ES-I3 (cell line): ENCODE data around the gene CLGN.
"Not testable (repeated sequence)": the region's sequence is repeated elsewhere in the genome, so short reads cannot be mapped to it uniquely, and the experiment has no call there.

Experiments used
- H3K36me3 ChIP-seq: 2 replicates; pipeline ENCODE4 v1.6.1; 2013; ENCODE audit warnings: mild to moderate bottlenecking, low read length, control low read depth, moderate library complexity; ENCODE audit not compliant: insufficient read depth
- H3K4me1 ChIP-seq: 2 replicates; pipeline ENCODE4 v1.6.1; 2013; ENCODE audit warnings: mild to moderate bottlenecking, control low read depth, low read length; ENCODE audit not compliant: insufficient read depth
- H3K9ac ChIP-seq: 2 replicates; pipeline ENCODE4 v1.6.1; 2013; ENCODE audit warnings: low read depth, mild to moderate bottlenecking, low read length, moderate library complexity
- H3K9me3 ChIP-seq: 2 replicates; pipeline ENCODE4 v1.6.1; 2013; ENCODE audit warnings: mild to moderate bottlenecking, low read length, moderate library complexity; ENCODE audit not compliant: control insufficient read depth, insufficient read depth

Gene CLGN

DNA sequence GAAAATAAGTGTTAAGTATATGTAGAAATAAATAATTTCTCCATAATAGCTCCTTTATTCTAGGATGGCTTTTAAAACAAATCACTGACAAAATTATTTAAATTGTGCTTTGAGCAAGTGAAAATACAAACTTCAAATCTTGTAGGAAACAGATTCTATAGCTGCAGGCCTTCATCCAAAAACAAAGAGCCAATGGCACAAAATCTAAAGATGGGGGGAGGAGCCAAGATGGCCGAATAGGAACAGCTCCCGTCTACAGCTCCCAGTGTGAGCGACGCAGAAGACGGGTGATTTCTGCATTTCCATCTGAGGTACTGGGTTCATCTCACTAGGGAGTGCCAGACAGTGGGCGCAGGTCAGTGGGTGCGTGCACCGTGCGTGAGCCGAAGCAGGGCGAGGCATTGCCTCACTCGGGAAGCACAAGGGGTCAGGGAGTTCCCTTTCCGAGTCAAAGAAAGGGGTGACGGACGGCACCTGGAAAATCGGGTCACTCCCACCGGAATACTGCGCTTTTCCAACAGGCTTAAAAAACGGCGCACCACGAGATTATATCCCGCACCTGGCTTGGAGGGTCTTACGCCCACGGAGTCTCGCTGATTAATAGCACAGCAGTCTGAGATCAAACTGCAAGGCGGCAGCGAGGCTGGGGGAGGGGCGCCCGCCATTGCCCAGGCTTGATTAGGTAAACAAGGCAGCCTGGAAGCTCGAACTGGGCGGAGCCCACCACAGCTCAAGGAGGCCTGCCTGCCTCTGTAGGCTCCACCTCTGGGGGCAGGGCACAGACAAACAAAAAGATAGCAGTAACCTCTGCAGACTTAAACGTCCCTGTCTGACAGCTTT lies 14.1 kb downstream of the CLGN start:
- not testable (repeated sequence) for H3K36me3 ChIP-seq, H3K4me1 ChIP-seq, H3K9ac ChIP-seq, H3K9me3 ChIP-seq

DNA sequence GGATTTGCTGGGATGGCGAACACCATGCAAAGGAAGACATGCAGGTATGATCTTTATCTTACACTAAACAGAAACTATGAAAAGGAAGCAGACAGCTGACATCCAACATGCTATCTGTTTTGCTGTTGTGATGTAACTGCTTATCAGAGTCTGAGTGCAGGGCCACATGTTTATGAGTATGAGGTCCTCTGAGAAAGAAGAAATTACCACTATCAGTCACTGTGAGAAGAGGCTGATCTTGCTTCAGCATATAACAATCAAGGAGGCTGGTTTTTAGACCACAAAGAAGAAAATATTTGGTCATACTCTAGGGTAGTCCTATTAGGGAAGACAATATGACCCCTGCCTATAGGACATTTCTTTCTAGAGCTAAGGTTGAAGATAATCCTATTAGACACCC lies 18.5 kb downstream of the CLGN start:
- Histone ChIP-seq H3K9me3 (no peaks in the 10 kb centered on the region), H3K4me1 (no peaks in the 10 kb centered on the region), H3K36me3 (no peaks in the 10 kb centered on the region; the same call in 1 of the 2 replicates), H3K9ac (no peak overlapping the region)

DNA sequence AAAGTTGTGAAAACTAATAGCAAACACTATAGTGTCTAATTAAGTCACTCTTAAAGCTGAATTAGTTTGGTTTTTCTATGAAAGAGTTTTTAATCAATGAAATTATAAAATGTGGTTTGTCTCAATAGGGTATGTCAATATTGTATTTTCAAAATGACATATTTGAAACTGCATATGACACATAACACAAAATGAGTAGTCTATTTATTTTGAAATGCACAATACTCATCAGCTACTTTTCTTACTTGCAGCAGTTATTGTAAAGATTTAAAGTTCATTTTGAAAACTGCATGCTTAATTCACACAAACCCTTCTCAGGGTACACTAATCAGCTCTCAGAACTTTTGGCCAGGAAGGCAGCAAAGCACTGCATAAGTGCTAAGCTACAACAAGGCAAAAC lies 21.2 kb downstream of the CLGN start:
- H3K9me3 ChIP-seq = no peaks in the 10 kb centered on the region
- no peaks in the 10 kb centered on the region; the same call in 1 of the 2 replicates for H3K36me3 ChIP-seq
- H3K4me1 ChIP-seq = no peaks in the 10 kb centered on the region
- no peak overlapping the region for H3K9ac ChIP-seq

DNA sequence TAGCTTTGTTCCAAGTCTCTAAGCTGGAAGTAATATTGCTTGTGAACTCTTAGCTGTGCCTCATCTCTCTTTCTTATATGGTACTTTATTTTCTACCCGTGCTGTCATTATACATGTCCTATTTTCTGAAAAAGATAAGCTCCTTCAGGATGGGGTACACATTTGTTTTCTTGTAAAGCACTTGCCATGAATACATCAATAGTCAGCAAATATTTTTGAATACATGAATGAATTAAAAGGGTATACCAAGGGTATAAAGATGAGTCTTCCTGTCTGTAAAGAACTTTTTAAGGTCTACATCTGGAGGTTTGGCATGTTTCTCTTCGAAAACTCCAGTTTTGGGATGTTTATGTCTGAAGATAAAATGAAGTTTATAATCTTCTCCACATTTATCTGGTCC lies 27.3 kb downstream of the CLGN start:
- H3K4me1 ChIP-seq = no peaks in the 10 kb centered on the region
- H3K9ac ChIP-seq = no peak overlapping the region
- no peaks in the 10 kb centered on the region for H3K36me3 ChIP-seq
- H3K9me3 ChIP-seq = no peaks in the 10 kb centered on the region

DNA sequence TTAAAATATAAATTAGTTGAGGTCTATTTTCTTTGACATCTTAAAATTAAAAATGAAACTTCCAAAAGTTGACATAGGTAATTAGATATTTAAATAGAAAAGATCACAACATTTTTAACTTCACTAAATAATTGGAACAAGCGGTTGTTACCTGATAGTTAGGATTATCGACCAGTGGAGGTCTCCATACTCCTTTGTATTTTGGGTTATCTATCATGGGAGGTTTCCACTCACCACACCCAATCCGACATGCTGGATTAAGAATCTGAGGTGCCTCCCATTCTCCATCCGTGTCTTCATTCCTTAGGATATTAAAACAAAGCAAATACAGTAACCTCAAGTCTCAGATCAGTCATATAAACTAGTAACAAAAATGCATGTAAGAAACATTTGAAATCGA lies 31.8 kb downstream of the CLGN start:
- Histone ChIP-seq H3K36me3 (no peaks in the 10 kb centered on the region), H3K9ac (no peak overlapping the region), H3K9me3 (no peaks in the 10 kb centered on the region), H3K4me1 (no peaks in the 10 kb centered on the region)

DNA sequence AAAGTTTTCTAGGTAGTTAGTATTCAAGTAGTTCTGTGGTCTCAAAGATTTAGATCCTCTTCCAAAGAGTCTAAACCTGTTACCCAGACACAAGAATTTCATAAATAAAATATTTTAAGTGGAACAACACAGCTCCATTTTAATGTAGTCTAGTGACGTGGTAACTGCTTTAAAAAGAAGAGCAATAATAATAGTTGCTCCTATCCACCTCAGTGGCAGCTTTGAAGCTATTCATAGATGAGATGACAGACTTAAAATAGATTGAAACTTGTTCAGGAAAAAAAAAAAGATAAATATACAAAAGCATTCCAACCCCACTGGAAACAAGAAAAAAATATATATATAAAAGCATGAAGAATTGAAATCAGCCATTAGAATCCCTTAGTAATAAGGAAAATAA lies 39.4 kb downstream of the CLGN start:
- H3K9me3 ChIP-seq = no peaks in the 10 kb centered on the region
- no peaks in the 10 kb centered on the region for H3K36me3 ChIP-seq
- H3K4me1 ChIP-seq = no peaks in the 10 kb centered on the region
- H3K9ac ChIP-seq = no peak overlapping the region

DNA sequence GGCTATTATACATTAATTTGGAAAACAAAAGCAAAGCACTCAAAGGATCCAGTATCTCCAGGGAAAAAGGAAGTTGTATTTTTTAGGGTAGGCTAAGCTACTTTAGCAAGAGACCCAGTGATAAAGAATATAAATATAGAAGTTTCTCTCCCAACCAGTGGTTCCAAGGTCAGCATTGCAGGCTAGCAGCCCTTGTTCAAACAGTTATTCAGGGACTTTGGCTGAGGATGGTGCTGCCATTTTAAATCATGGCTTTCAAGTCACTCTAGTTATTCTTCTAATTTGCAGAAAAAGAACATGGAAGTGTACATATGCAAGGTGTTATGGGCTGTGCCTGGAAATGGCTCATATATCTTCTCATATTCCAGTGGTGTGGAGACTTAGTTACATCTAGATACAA lies 44.7 kb downstream of the CLGN start:
- H3K9me3 ChIP-seq = no peaks in the 10 kb centered on the region
- no peak overlapping the region for H3K9ac ChIP-seq
- no peaks in the 10 kb centered on the region for H3K36me3 ChIP-seq
- H3K4me1 ChIP-seq = no peaks in the 10 kb centered on the region

DNA sequence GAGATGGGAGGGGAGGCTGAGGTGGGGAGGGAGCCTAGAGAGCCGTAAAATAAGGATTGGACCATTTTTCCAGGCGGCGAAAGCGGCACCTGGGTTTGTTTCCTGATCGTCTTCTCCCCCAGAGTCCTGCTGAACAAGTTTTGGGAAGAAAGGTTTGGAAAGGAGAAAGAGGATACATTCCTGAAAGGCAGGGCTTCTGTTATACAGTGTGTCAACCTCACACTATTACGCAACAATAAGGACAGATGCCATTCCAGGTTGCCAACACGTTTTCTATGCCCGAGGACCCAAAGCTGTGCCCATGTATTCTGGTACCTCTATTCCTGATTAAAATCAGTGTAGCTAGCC lies 53.3 kb downstream of the CLGN start:
- Histone ChIP-seq H3K4me1 (0 out of 2 replicates have a peak, but pooled peaks cover 5% of the 10 kb centered on the region), H3K9me3 (no peaks in the 10 kb centered on the region), H3K9ac (peak overlapping the region; percentile 92), H3K36me3 (no peaks in the 10 kb centered on the region)

DNA sequence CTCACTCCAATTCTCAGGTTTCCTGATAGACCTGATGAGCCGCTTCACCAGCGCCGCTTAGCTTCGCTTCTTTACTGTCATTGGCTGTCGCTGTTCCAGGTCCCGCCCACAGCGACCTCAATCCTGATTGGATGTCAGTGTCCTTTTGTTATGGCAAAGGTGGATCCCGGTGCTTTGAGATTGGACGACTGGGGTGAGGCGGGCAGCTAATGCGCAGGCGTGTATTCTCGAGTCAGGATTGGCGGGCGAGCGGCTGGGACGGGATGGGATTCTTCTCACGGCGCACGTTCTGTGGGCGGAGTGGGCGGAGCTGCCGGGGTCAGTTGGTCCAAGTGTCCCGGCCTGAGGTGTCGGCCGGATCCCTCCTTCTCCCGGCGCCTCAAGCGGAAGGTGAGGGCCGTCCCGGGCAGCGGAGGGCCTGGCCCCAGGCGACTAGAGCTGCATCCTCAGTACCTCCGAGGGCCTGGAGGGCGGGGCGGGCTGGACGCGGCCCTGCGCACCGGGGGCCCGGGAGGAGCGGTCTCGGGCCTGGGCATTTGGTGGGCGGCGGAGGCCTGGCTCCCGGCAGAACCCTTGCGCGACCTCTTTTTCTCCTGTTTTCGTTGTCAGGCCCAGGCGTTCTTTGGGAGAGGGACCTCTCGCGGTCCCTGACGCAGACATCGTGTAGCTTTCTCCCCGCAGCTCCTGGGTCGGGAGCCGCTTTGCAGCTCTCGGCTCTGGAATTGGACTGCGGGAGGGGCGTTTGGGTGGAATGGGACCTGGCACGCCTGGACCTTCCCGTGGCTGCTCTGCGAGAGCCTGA lies 53.9 kb downstream of the CLGN start, which contains the start of gene SCOC:
SCOC (plus strand) TSS at position 319 of the 802 bp plus-strand sequence. CDS start 5,525 bp downstream, outside the sequence.
- no peaks in the 10 kb centered on the region for H3K9me3 ChIP-seq
- peak within 1 kb of the TSS; percentile 92 for H3K9ac ChIP-seq
- H3K4me1 ChIP-seq = 0 out of 2 replicates have a peak, but pooled peaks cover 5% of the 10 kb centered on the region
- no peaks in the 10 kb centered on the region for H3K36me3 ChIP-seq

DNA sequence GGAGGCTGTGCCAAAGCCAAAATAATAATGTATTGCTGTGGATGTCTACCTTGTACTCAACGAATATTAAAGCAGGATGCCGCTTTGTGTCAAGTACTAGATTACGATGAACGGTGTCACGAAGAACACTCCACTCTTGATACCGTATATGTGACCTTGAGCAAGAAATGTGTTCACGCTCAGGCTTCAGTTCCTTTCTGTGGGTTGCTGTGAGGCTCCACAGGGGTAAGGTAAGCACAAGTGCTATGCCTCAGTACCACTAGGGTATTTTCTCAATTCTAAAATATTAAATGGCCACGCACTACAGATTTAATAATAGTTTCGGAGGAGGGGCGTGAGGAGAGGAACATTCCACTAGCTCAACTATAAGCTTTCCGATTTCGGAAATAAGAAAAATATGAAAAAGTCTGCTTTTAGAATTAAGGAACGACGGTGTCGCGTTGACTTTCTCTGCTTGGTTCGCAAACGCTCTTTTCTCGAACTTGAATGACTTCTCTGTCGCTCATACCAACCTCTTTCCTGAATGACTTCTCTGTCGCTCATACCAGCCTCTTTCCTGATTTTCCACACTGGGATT lies 54.6 kb downstream of the CLGN start:
- no peaks in the 10 kb centered on the region for H3K36me3 ChIP-seq

DNA sequence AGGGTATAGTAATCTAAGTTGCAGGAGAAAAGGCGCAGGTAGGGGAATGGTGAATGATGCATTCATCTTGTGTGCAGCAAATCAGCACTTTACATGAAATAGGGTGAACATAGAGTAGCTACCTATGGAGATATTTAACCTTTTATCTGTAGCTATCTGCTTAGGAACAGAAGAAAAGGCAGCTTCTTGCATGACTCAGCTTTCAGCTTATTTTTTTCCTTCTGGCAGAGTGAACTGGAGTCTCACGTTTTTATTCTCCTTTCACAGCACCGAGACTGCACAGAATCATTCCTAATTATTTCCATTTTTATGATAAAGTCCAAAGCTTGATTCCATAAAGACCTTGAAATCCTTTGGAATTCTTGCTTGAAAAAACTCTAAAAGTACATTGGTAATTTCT lies 58.8 kb downstream of the CLGN start:
- Histone ChIP-seq H3K36me3 (no peaks in the 10 kb centered on the region), H3K4me1 (no peaks in the 10 kb centered on the region), H3K9ac (no peak overlapping the region), H3K9me3 (no peaks in the 10 kb centered on the region)

More for the DNA sequence above, 54.6 kb downstream of the CLGN start:
- Histone ChIP-seq H3K9ac (peak overlapping the region; percentile 84), H3K9me3 (no peaks in the 10 kb centered on the region), H3K4me1 (0 out of 2 replicates have a peak, but pooled peaks cover 5% of the 10 kb centered on the region)

DNA sequence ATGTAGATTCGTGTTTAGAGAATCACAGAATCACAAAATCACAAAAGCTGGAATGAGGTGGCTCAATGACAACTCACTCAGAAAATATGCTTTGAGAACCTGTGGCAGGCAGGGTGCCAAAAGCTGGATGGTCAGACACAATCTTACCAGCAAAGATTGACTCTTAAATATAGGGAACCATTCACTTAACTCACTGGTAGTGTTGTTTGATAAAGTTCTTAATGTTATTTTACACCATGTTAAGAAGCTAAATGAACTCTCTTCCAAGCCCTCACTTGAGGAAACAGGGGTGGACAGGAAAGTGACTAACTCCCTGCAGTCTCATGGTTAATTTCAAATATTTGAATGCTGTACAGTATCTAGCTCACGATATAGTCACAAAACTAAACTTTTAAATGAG lies 59.7 kb downstream of the CLGN start:
- Histone ChIP-seq H3K36me3 (no peaks in the 10 kb centered on the region), H3K9me3 (no peaks in the 10 kb centered on the region), H3K9ac (no peak overlapping the region), H3K4me1 (no peaks in the 10 kb centered on the region)

DNA sequence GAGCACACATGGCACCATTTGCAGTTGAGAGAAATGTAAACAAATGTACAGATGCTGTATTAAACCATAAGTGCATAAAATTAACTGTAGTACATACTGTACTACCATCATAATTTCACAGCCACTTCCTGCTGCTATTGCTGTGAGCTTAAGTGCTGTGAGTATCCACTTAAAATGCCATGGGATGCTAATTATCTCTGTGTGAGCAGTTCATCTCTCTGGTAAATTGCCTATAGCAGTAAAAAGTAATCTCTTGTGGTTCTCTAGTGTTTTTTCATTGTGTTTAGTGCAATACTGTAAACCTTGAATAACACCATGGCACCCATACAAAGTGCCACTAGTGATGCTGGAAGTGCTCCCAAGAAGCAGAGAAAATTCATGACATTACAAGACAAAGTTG lies 63.9 kb downstream of the CLGN start:
- Histone ChIP-seq H3K9me3 (no peaks in the 10 kb centered on the region), H3K36me3 (no peaks in the 10 kb centered on the region), H3K9ac (no peak overlapping the region), H3K4me1 (no peaks in the 10 kb centered on the region)

DNA sequence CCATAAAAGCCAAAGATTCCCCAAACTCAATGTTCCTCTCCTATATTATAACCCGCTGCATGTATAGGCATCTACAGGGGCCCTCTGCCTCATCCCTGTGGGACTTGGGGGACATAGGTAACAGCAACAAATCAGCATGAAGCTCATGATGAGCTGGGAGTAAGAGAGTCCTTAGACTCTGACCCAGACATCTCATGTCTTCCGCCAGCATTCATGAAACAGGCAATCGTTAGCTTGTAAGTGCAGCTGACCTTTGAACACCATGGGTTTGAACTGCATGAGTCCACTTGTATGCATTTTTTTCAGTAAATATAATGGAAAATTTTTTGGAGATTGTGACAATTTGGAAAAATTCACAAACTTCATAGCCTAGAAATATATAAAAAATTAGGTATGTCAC lies 64.4 kb downstream of the CLGN start:
- Histone ChIP-seq H3K4me1 (no peaks in the 10 kb centered on the region), H3K9ac (no peak overlapping the region), H3K36me3 (no peaks in the 10 kb centered on the region), H3K9me3 (no peaks in the 10 kb centered on the region)
